WERI-Rb-1 (cell line): Measurements from ENCODE around the gene SH3PXD2B.

Experiments used
- DNase-seq: peaks from one replicate; pipeline ENCODE4 v3.0.0-alpha.2; 2020
- H3K27ac ChIP-seq: fragments of 250-450 bp; sonication (Bioruptor Pico); 2 replicates; pipeline ENCODE4 v1.5.1; 2020; ENCODE audit warnings: mild to moderate bottlenecking, moderate library complexity
- H3K27me3 ChIP-seq: fragments of 250-450 bp; sonication (Bioruptor Pico); 2 replicates; pipeline ENCODE4 v1.5.1; 2021; ENCODE audit warnings: mild to moderate bottlenecking, low read depth, moderate library complexity; ENCODE audit not compliant: insufficient read depth, severe bottlenecking
- H3K36me3 ChIP-seq: fragments of 250-450 bp; sonication (Bioruptor Pico); 2 replicates; pipeline ENCODE4 v1.5.1; 2020; ENCODE audit warnings: mild to moderate bottlenecking, moderate library complexity
- H3K4me3 ChIP-seq: 2 replicates; pipeline ENCODE4 v1.5.1; 2011; ENCODE audit warnings: low read depth, mild to moderate bottlenecking, control low read depth, low read length
- H3K9me3 ChIP-seq: fragments of 250-450 bp; sonication (Bioruptor Pico); 2 replicates; pipeline ENCODE4 v1.5.1; 2021; ENCODE audit warnings: mild to moderate bottlenecking, moderate library complexity; ENCODE audit not compliant: severe bottlenecking
- CTCF ChIP-seq: IDR thresholded peaks from 2 replicates; pipeline ENCODE4 v1.5.1; 2011; ENCODE audit warnings: low read depth, mild to moderate bottlenecking, control low read depth, inconsistent platforms, low read length

Gene SH3PXD2B

DNA sequence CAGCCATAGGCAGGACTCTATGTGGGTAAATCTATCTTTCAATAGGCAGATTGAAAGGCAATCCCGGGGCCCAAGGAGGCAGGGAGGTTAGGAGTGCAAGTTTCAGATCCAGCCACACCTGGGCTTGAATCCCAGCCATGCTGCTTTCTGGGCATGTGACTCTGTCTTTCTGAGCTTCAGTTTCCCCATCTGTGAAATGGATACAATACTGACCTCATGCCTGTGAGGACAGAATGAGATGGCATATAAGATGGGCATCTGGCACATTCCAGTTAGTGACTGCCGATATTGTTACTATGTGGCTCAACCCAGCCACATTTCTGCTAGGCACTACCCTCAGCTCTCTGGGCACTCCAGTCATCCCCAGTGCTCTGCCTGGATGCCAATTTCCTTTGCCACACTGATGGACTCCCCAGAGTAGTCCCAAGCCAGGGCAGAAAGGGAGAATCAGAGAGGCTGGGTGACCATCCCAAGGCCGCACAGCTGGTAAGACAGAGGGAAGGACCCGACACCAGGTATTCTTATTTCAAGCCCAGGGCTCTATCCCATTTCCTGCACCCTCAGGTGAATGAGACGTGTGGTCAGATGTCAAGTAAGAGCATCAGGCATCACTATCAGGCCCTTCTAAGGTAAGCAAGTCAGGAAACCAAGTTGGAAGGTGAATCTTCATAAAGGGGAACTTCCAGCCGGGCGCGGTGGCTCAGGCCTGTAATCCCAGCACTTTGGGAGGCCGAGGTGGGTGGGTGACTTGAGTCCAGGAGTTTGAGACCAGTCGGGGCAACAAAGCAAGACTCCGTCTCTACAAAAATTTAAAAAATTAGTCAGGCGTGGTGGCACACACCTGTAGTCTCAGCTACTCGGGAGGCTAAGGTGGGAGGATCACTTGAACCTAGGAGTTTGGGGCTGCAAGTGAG lies 38.7 kb downstream of the SH3PXD2B start:
- DNase-seq: no peak
- no peak overlapping the region for H3K27ac ChIP-seq
- no peak for TF ChIP-seq CTCF
- no peaks in the 10 kb centered on the region for H3K36me3 ChIP-seq
- H3K4me3 ChIP-seq: no peak overlapping the region
- no peaks in the 10 kb centered on the region for H3K9me3 ChIP-seq
- H3K27me3 ChIP-seq: no peaks in the 10 kb centered on the region

DNA sequence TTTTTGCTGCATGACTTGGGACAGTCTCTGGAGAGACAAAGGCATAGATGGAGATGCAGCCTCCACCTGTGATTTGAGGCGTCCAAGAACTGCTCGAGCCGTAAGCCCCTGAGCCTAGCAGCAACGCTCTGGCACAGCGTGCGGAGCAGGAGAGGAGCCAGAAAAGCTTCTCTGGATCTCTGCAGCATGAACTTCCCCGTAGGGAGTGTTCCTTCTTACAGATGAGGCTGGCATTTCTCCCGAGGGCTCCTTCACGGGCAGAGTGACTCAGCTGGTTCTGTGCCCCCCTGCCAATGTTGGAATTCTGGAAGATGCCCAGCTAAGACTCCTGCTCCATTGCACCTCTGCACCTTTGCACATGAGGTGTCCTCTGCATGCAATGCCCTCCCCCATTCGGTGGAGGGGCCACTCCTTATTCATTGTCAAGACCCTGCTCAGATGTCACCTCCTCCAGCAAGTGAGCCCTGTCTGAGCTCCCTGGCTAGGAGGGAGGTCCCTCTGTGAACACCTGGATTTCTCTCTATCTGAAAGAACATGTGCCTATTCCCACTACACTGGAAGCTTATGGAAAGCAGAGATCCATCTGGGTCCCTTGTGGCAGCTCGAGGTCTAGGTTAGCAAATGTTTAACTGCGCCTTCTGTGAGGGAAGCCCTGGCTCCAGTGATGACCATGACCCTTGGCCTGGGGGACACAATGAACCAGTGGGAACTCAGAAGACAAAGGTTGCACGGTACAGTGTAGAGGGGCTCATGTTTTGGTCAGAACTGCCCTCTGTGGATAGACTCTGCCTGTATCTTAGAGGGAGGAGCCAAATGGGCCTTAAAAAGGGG lies 39.6 kb downstream of the SH3PXD2B start:
- no peaks in the 10 kb centered on the region for H3K9me3 ChIP-seq
- H3K4me3 ChIP-seq: no peak overlapping the region
- no peak overlapping the region for H3K27ac ChIP-seq
- H3K27me3 ChIP-seq: no peaks in the 10 kb centered on the region
- no peak for TF ChIP-seq CTCF
- no peaks in the 10 kb centered on the region for H3K36me3 ChIP-seq
- DNase-seq: no peak

DNA sequence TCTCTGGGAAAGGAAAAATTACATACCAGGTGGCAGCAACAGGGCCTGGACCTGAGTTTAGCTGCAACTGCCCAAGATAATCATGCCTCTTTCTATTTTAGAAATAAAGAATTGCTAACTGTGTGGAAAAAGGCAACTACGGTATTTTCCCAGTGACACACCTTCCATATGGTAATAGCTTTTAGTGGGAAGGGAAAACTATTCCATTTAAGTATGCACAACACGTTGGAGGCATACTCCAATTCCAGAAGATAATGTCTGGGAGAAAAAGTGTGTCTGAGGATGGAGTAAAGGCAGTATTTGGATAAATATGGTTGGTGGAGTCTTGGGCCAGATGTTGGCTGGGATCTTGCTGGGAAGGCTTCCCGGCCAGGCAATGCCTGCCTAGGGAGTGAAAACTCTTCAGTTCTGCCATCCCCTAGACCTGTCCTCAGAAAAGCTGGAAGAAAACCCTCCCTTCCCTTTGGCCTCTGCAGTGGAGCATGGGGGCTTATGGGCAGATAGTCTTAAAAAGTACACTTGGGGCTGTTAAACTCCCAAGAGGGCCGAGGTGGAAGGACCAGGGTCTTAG lies 40.6 kb downstream of the SH3PXD2B start:
- no peak for DNase-seq
- no peak for TF ChIP-seq CTCF
- Histone ChIP-seq H3K9me3 (no peaks in the 10 kb centered on the region), H3K27me3 (no peaks in the 10 kb centered on the region), H3K36me3 (no peaks in the 10 kb centered on the region), H3K27ac (no peak overlapping the region), H3K4me3 (no peak overlapping the region)

- Histone ChIP-seq H3K27ac (no peak overlapping the region), H3K9me3 (no peaks in the 10 kb centered on the region), H3K27me3 (no peaks in the 10 kb centered on the region), H3K36me3 (no peaks in the 10 kb centered on the region), H3K4me3 (no peak overlapping the region)
- DNase-seq: no peak
- TF ChIP-seq CTCF: no peak
Observed at GRCh38 chr5:172412724-172413286, 41.5 kb downstream of the SH3PXD2B start.

- H3K4me3 ChIP-seq: no peak overlapping the region
- no peak for TF ChIP-seq CTCF
- no peaks in the 10 kb centered on the region for H3K36me3 ChIP-seq
- DNase-seq: no peak
- H3K9me3 ChIP-seq: no peaks in the 10 kb centered on the region
- no peak overlapping the region for H3K27ac ChIP-seq
- H3K27me3 ChIP-seq: peaks cover 10% of the 10 kb centered on the region
Observed at GRCh38 chr5:172411484-172412072, 42.7 kb downstream of the SH3PXD2B start.
